ENCODE data around the gene PPP1R17. TPM values are rescaled to one million over a fixed set of nuclear protein-coding genes. Genes with fewer than 3 reads are reported as not detected.

The PPP1R17 gene
- total and polyA plus RNA-seq, 4 experiments from 2014 or later: not detected

DNA sequence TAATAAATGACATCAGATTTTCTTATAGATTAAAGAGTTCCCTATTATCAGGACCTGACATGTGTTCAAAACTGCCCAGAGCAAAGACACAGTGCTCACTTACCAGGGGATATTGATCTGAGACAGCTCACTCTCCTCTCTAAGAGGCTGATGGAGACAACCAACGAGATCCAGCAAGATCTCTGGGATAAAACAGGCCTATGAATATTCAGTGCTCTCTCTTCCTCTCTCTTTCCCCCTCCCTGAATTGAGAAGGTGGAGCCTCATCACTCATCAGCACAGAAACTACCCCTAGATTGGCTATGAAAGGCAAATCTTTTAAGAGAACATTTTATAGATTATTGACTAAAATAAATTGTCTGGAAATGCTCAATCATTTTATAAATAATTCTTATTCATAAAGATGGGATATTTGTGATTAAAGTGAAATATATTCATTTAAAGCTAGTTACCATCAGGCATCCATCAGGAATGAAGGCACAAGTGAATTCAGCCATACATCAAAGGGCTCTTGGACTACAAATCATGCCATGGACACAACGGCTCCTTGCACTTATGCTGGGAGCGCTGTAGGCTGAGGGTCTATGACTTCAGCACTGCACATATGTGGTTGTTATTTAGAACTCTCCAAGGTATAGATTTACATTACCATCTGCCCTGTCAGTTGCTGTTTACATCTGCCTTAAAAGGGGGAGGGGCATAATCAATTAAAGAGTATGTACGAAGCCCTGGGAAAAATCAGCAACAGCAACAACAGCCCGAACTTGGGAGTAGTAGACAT is 3.4 kb upstream of the PPP1R17 start:
- H3K36me3 ChIP-seq (ENCODE audit: insufficient read depth, low read length): no peaks in the 10 kb centered on the region
- no peak for DNase-seq
- H3K4me3 ChIP-seq (ENCODE audit: low read length in 2 of 2): no peak overlapping the region
- H3K27me3 ChIP-seq (ENCODE audit: insufficient read depth, low read length): no peaks in the 10 kb centered on the region
- ChIA-PET POLR2A (ENCODE audit: partially characterized antibody) (no interaction called here), CTCF (ENCODE audit: partially characterized antibody) (no interaction called here)
- Mint-ChIP-seq H3K4me1 (no peaks in the 10 kb centered on the region), H3K27ac (no peak overlapping the region), H3K27me3 (no peaks in the 10 kb centered on the region), H3K9me3 (peaks cover 0 to 3% (median 2%) of the 10 kb centered on the region in 8 donors), H3K4me3 (no peak overlapping the region), H3K36me3 (no peaks in the 10 kb centered on the region)
- no peaks in the 10 kb centered on the region for H3K9me3 ChIP-seq (ENCODE audit: control insufficient read depth in 1 of 2, low read length in 2 of 2)
- intact Hi-C loops (cut with micrococcal nuclease): no loop called here
- H3K4me1 ChIP-seq (ENCODE audit: insufficient read depth, low read length): no peaks in the 10 kb centered on the region
- H3K27ac ChIP-seq (ENCODE audit: low read depth, low read length): no peak overlapping the region

DNA sequence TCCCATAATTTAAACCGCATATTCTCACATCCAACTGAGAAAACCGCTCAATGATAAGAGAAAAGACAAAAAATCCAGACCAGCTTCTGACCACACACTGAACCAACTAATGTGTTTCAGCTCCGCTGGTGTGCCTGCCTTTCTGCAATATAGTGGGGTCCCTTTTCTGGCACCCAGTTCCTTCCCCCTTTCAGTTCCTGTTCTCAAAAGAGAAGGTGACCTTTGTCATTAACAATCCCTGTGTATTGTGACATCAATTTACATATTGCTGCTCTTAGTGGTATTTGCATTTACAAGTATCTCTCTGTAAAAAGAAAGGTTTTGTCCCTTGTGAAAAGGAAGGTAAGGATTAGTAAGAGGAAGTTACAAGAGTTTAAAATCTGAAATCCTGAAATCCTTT is 1.4 kb downstream of the PPP1R17 start:
- no peaks in the 10 kb centered on the region for H3K9me3 ChIP-seq (ENCODE audit: control insufficient read depth in 1 of 2, low read length in 2 of 2)
- Mint-ChIP-seq H3K27ac (no peak overlapping the region), H3K9me3 (peaks cover 0 to 3% (median 0%) of the 10 kb centered on the region in 8 donors), H3K4me1 (no peaks in the 10 kb centered on the region), H3K27me3 (no peaks in the 10 kb centered on the region), H3K36me3 (no peaks in the 10 kb centered on the region), H3K4me3 (no peak overlapping the region)
- POLR2A ChIA-PET (ENCODE audit: partially characterized antibody): no interaction called here
- CTCF ChIA-PET (ENCODE audit: partially characterized antibody): no interaction called here
- no peaks in the 10 kb centered on the region for H3K27me3 ChIP-seq (ENCODE audit: insufficient read depth, low read length)
- H3K4me3 ChIP-seq (ENCODE audit: low read length in 2 of 2): no peak overlapping the region
- no peaks in the 10 kb centered on the region for H3K4me1 ChIP-seq (ENCODE audit: insufficient read depth, low read length)
- DNase-seq: no peak
- no peaks in the 10 kb centered on the region for H3K36me3 ChIP-seq (ENCODE audit: insufficient read depth, low read length)
- H3K27ac ChIP-seq (ENCODE audit: low read depth, low read length): no peak overlapping the region
- intact Hi-C loops (cut with micrococcal nuclease): no loop called here

DNA sequence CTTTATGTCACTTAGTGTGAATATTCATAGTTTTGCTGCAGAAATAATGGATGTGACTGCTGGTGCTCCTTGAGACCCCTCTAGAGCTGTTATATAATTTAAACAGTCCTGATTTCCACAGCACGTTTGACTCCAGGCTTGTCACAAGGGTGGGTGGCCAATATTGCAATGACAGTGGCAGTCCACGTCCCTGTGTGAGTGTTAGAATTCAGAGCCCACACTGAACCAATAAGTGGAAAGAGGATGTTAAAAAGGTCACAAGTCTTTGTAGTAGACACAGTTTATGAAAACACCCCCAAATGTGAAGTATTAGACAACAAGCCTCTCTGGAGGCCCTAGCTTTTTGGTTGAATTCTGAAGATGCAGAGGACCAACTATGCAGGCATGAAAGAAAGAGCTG is 2.0 kb downstream of the PPP1R17 start:
- intact Hi-C loops (cut with micrococcal nuclease): no loop called here
- ChIA-PET POLR2A (ENCODE audit: partially characterized antibody) (no interaction called here), CTCF (ENCODE audit: partially characterized antibody) (no interaction called here)
- H3K27me3 ChIP-seq (ENCODE audit: insufficient read depth, low read length): no peaks in the 10 kb centered on the region
- H3K9me3 ChIP-seq (ENCODE audit: control insufficient read depth in 1 of 2, low read length in 2 of 2): no peaks in the 10 kb centered on the region
- no peaks in the 10 kb centered on the region for H3K4me1 Mint-ChIP-seq
- H3K36me3 ChIP-seq (ENCODE audit: insufficient read depth, low read length): no peaks in the 10 kb centered on the region
- H3K9me3 Mint-ChIP-seq: peaks cover 0 to 3% (median 0%) of the 10 kb centered on the region in 8 donors
- no peak for DNase-seq
- no peak overlapping the region for H3K27ac ChIP-seq (ENCODE audit: low read depth, low read length)
- no peaks in the 10 kb centered on the region for H3K36me3 Mint-ChIP-seq
- no peak overlapping the region for H3K4me3 ChIP-seq (ENCODE audit: low read length in 2 of 2)
- no peaks in the 10 kb centered on the region for H3K27me3 Mint-ChIP-seq
- H3K27ac Mint-ChIP-seq: no peak overlapping the region
- no peaks in the 10 kb centered on the region for H3K4me1 ChIP-seq (ENCODE audit: insufficient read depth, low read length)
- no peak overlapping the region for H3K4me3 Mint-ChIP-seq

DNA sequence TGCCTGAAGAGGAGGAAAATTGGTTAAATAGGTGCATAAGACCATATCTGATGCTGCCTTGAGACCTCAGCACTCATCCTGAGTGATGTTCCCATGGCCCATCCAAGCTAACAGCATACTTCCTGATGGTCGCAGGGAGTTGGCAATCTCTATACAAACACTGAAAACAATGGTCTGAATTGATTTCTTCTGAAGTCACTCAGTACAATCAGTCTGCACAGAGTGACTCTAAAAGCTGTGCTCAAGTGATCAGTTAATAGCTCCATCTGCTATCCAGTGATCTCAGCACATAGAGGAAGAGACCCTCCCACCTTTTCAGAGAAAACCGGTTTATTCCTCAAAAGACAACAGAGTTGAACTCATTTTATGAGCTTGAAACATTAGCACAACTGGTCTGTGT is 3.9 kb downstream of the PPP1R17 start:
- intact Hi-C loops (cut with micrococcal nuclease): no loop called here
- DNase-seq: no peak
- H3K9me3 Mint-ChIP-seq: peaks cover 0 to 6% (median 0%) of the 10 kb centered on the region in 8 donors
- H3K27ac Mint-ChIP-seq: no peak overlapping the region
- CTCF ChIA-PET (ENCODE audit: partially characterized antibody): no interaction called here
- Histone ChIP-seq H3K27ac (ENCODE audit: low read depth, low read length) (no peak overlapping the region), H3K4me1 (ENCODE audit: insufficient read depth, low read length) (no peaks in the 10 kb centered on the region), H3K4me3 (ENCODE audit: low read length in 2 of 2) (no peak overlapping the region), H3K36me3 (ENCODE audit: insufficient read depth, low read length) (no peaks in the 10 kb centered on the region), H3K9me3 (ENCODE audit: control insufficient read depth in 1 of 2, low read length in 2 of 2) (no peaks in the 10 kb centered on the region), H3K27me3 (ENCODE audit: insufficient read depth, low read length) (no peaks in the 10 kb centered on the region)
- no peaks in the 10 kb centered on the region for H3K27me3 Mint-ChIP-seq
- POLR2A ChIA-PET (ENCODE audit: partially characterized antibody): no interaction called here
- H3K4me1 Mint-ChIP-seq: no peaks in the 10 kb centered on the region
- H3K4me3 Mint-ChIP-seq: no peak overlapping the region
- no peaks in the 10 kb centered on the region for H3K36me3 Mint-ChIP-seq

DNA sequence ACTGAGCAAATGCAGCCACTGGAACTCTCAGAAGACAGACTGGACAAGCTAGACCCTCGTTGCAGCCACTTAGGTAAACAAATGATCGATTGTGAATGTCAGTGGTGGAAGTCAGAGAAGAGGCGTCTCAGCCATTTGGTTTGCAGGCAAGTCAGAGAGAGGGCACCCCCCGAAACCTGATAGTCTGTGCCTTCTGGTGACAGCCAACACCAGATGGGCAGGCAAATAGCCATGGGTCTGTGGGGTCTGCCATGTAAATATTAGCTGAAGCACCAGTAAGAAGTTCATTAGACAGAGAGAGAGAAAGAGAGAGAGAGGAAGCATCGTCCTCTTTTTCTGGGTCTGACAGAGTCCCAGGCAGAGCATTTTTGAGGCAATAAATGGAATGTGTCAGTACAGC is 5.4 kb downstream of the PPP1R17 start:
- Mint-ChIP-seq H3K9me3 (peaks cover 0 to 7% (median 0%) of the 10 kb centered on the region in 8 donors), H3K4me1 (no peaks in the 10 kb centered on the region), H3K36me3 (no peaks in the 10 kb centered on the region), H3K27me3 (no peaks in the 10 kb centered on the region), H3K27ac (no peak overlapping the region), H3K4me3 (no peak overlapping the region)
- Histone ChIP-seq H3K27ac (ENCODE audit: low read depth, low read length) (no peak overlapping the region), H3K4me3 (ENCODE audit: low read length in 2 of 2) (no peak overlapping the region), H3K36me3 (ENCODE audit: insufficient read depth, low read length) (no peaks in the 10 kb centered on the region), H3K27me3 (ENCODE audit: insufficient read depth, low read length) (no peaks in the 10 kb centered on the region), H3K4me1 (ENCODE audit: insufficient read depth, low read length) (no peaks in the 10 kb centered on the region), H3K9me3 (ENCODE audit: control insufficient read depth in 1 of 2, low read length in 2 of 2) (no peaks in the 10 kb centered on the region)
- no peak for DNase-seq
- intact Hi-C loops (cut with micrococcal nuclease): no loop called here
- POLR2A ChIA-PET (ENCODE audit: partially characterized antibody): no interaction called here
- CTCF ChIA-PET (ENCODE audit: partially characterized antibody): no interaction called here

DNA sequence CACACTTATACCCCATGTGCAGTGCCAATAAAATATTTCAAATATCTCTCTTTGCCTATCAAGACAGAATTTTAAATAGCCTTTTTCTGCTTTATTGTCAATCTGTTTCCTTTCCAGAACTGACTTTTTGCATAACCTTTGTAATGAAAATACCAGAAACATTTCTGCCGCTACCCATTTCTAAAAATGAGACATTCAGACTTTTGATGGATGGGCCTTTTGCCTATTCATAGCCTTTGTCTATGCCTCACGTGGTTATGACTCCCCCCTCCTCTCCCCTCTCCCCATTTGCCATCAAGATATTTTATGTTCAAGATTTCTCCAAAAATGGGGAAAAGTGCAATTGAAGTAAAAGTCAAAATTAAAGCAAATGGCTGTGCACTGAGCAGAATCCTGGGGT is 5.9 kb downstream of the PPP1R17 start:
- intact Hi-C loops (cut with micrococcal nuclease): no loop called here
- no peaks in the 10 kb centered on the region for H3K27me3 Mint-ChIP-seq
- no peak overlapping the region for H3K27ac Mint-ChIP-seq
- no peaks in the 10 kb centered on the region for H3K36me3 ChIP-seq (ENCODE audit: insufficient read depth, low read length)
- no peaks in the 10 kb centered on the region for H3K9me3 ChIP-seq (ENCODE audit: control insufficient read depth in 1 of 2, low read length in 2 of 2)
- no peaks in the 10 kb centered on the region for H3K4me1 ChIP-seq (ENCODE audit: insufficient read depth, low read length)
- no peak overlapping the region for H3K4me3 Mint-ChIP-seq
- ChIA-PET CTCF (ENCODE audit: partially characterized antibody) (no interaction called here), POLR2A (ENCODE audit: partially characterized antibody) (no interaction called here)
- no peak overlapping the region for H3K4me3 ChIP-seq (ENCODE audit: low read length in 2 of 2)
- H3K9me3 Mint-ChIP-seq: peaks cover 0 to 8% (median 0%) of the 10 kb centered on the region in 8 donors
- no peaks in the 10 kb centered on the region for H3K36me3 Mint-ChIP-seq
- H3K27me3 ChIP-seq (ENCODE audit: insufficient read depth, low read length): no peaks in the 10 kb centered on the region
- no peak for DNase-seq
- H3K4me1 Mint-ChIP-seq: no peaks in the 10 kb centered on the region
- H3K27ac ChIP-seq (ENCODE audit: low read depth, low read length): no peak overlapping the region

DNA sequence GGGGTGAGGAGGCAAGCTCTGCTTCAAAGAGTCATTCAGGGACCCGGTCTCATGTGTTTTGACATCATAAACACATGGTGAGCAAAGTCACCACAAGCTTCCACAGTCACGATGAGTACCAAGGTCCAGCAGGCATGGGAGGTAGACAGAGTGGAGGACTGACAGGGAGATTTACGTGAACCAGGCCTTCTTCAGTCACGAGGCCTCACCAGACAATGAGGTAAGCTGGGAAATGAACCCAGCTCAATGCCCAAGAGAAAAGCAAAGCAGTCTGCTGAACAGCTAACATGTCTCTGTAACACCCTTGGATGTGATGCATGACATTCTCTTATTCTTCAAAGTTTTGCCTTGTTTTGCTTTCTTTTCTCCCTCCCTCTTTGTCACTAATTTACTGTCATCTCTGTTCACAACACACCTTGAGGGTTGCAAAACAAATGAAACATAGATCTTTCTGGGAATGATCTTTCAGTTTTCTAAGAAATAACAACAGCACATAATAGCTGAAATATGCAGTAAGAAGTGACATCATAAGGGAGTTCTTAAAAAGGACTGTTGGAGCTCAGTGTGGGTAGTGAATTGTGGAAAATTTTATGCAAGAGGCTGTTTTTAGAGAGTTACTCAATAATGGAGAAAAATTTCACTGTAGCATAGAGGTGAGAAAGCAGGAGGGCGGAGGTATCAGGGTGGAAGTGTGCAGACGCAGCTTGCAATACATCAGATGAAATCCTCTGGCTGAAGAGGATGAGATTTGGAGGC is 9.0 kb downstream of the PPP1R17 start:
- no peak overlapping the region for H3K4me3 Mint-ChIP-seq
- Histone ChIP-seq H3K36me3 (ENCODE audit: insufficient read depth, low read length) (no peaks in the 10 kb centered on the region), H3K27me3 (ENCODE audit: insufficient read depth, low read length) (no peaks in the 10 kb centered on the region), H3K27ac (ENCODE audit: low read depth, low read length) (no peak overlapping the region), H3K4me3 (ENCODE audit: low read length in 2 of 2) (no peak overlapping the region), H3K9me3 (ENCODE audit: control insufficient read depth in 1 of 2, low read length in 2 of 2) (no peaks in the 10 kb centered on the region), H3K4me1 (ENCODE audit: insufficient read depth, low read length) (no peaks in the 10 kb centered on the region)
- no peak for DNase-seq
- H3K9me3 Mint-ChIP-seq: peaks cover 0 to 9% (median 0%) of the 10 kb centered on the region in 8 donors
- no peaks in the 10 kb centered on the region for H3K4me1 Mint-ChIP-seq
- no peaks in the 10 kb centered on the region for H3K36me3 Mint-ChIP-seq
- H3K27ac Mint-ChIP-seq: no peak overlapping the region
- intact Hi-C loops (cut with micrococcal nuclease): no loop called here
- no peaks in the 10 kb centered on the region for H3K27me3 Mint-ChIP-seq
- CTCF ChIA-PET (ENCODE audit: partially characterized antibody): no interaction called here
- POLR2A ChIA-PET (ENCODE audit: partially characterized antibody): no interaction called here

Data from CD4-positive, alpha-beta memory T cell (primary cell).